HL-60/S4 treated with retinoic acid at 250 ng/mL for 4 days and 3 days (cell line): ENCODE measurements around the gene MAG.

Experiments
- in situ Hi-C: fragments of 300-500 bp; cut with MboI; formaldehyde crosslinking; loops from 2 replicates; pipeline ENCODE4 v1.7.0; 2022; ENCODE audit warnings: low sequenced_read_pairs

Gene MAG, protein sequence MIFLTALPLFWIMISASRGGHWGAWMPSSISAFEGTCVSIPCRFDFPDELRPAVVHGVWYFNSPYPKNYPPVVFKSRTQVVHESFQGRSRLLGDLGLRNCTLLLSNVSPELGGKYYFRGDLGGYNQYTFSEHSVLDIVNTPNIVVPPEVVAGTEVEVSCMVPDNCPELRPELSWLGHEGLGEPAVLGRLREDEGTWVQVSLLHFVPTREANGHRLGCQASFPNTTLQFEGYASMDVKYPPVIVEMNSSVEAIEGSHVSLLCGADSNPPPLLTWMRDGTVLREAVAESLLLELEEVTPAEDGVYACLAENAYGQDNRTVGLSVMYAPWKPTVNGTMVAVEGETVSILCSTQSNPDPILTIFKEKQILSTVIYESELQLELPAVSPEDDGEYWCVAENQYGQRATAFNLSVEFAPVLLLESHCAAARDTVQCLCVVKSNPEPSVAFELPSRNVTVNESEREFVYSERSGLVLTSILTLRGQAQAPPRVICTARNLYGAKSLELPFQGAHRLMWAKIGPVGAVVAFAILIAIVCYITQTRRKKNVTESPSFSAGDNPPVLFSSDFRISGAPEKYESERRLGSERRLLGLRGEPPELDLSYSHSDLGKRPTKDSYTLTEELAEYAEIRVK

DNA sequence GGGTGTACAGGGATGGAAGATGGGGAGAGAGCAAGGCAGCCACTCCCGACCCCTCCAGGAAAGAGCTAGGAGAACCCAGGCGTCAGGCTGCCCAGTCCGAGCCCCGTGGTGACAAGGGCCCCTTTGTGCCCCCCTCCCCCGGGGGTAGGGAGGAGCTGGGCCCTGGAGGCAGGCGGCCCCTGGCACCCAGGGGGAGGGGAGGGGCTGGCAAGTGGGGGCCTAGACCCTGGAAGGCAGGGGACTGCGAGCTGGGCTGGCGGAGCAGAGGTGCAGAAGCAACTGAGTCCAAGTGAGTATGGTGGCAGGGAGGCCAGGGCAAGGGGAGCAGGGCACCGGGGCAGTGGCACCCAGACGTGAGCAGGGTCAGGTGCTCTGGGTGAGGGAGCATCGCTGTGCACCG, at the start of gene MAG:
MAG (plus strand) TSS at position 246 of the 400 bp plus-strand sequence. CDS start 3,248 bp downstream, outside the sequence.
- in situ Hi-C loops = no loop called here

DNA sequence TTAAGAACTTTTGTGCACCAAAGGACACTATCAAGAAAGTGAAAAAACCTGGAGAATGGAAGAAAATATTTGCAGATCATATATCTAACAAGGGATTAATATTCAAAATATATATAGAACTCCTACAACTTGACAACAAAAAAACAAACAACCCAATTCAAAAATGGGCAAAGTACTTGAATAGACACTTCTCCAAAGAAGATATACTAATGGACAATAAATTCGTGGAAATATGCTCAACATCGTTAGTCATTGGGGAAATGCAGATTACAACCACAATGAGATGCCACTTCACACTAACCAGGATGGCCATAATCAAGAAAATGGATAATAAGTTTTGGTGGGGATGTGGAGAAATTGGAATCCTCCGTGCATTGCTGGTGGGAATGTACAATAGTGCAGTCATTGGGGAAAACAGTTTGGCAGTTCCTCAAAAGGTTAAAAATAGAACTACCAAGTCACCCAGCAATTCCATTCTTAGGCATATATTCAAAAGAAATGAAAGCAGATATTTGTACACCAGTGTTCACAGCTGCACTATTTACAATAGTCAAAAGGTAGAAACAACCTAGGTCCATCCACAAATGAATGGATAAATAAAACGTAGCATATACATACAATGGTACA, 45.4 kb upstream of the MAG start:
- in situ Hi-C loops = no loop called here

DNA sequence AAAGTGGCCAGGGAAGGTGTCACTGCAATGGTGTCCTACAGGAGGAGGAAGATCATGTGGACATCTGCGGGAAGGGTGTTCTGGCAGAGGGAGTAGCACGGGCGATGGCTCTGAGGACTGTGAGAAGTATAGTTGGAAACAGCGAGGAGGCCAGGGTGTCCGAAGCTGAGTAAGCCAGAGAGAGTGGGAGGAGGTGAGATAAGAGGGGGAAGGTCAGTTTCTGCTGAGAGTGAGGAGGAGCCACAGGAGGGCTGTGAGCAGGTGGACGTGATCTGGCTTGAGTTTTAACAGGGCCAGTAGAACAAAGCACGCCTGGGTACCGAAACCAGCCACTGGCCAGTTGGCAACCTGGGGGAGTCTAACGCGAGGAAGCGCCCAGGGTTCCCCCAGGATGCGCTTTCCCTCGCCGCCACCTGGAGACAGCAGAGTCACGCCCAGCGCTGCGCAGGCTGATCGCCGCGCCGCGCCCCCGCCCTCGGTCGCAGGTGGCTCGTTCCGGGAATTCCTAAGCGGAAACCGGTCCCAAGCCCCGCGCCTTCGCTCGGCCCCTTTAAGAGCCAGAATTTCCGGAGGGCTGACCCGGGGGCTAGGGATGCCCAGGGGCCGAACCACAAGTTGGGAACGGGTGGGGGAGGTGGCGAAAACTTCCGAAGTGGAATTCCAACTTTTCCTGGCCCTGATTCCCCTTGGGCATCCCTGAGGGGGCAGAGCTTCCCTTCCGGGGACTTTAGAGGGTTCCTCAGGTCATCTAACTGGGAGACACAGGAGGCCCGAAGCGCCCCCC, 44.2 kb upstream of the MAG start:
- in situ Hi-C loops = no loop called here

DNA sequence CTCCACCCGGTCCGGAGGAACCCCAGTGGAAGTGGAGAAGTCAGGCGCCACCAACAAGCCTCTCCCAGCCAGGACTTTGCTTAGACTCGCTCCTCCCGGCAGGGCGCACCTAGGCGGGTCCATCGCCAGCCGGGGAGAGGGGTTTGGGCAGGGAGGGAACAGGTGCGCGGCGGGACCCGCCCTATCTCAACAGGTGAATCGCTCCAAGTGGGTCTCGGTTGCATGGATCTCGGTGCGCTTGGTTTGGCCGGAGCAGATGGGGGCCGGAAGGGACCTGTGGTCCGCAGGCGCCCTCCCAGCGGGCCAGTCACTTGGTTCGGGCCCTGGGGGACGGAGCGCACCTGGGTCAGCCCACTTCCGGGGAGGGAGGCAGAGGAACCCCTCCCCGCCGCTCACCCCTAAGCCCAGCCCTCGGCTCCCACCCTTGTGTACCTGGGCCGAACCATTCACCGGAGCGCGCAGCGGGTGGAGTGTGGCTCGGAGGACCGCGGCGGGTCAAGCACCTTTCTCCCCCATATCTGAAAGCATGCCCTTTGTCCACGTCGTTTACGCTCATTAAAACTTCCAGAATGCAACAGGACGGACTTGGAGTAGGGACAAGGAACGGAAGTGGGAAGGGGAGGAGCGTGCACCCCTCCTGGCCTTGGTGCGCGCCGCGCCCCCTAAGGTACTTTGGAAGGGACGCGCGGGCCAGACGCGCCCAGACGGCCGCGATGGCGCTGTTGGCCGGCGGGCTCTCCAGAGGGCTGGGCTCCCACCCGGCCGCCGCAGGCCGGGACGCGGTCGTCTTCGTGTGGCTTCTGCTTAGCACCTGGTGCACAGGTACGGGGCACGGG, 43.4 kb upstream of the MAG start, which contains the start of gene LSR:
LSR (plus strand) TSS at position 693 of the 836 bp plus-strand sequence; CDS start at position 714, 21 bp downstream.
- in situ Hi-C loops = no loop called here

DNA sequence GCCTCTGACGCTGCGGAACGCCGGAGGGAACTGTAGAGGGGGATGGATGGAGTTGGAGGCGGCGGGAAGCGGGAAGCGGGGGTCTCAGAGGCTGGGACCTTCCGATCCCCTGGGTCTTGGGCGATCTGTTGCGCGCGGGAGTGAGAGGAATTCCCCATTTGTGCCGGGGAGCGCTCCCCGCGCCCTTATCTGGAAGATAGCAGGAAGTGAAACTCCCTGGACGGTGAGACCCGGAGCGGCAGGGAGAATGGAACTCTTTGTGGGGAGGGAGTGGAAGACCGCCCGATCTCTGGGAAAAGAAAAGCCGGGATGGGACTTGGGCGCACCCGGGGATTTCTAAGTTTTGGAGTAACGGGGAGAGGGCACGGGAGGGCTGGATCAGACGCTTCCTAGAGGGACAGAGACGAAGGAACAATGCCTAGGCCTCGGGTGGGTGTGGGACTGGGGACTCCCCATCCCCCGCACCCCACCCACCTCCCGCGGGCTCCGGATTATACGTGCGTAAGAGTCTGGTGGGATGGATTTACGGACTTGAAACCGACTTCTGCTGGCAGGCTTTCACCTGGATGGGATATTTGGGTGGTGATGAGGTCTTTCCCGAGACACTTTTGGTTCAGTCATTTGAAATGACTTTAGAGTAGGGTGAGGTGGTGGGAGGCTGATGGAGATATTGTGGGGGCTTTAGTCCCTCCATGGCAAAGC, 42.7 kb upstream of the MAG start:
- in situ Hi-C loops = no loop called here

DNA sequence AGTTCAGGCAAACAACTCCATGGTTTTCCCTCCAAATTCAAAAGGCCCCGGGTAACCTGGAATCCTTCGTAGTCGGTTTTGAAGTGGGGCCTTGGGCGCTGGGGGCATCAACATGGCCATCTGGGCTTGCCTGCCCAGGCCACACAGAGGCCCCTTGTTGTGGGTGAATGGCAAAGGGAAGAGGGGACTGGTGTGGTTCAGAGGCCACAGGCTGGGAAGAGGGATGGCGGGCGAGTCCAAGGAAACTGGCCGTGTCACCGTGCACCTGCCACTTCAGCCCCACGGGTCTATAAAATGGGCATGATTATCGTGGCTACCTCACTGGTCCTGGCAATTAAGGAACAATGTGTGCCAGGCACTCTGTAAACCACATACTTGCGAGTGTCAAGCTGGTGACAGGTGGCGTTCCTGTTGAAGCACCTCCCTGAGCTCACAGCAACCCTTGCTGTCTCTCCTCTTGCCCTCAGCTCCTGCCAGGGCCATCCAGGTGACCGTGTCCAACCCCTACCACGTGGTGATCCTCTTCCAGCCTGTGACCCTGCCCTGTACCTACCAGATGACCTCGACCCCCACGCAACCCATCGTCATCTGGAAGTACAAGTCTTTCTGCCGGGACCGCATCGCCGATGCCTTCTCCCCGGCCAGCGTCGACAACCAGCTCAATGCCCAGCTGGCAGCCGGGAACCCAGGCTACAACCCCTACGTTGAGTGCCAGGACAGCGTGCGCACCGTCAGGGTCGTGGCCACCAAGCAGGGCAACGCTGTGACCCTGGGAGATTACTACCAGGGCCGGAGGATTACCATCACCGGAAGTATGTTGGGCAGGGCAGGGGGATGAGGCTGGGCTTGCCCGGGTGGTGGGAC, 41.9 kb upstream of the MAG start:
- in situ Hi-C loops = no loop called here

DNA sequence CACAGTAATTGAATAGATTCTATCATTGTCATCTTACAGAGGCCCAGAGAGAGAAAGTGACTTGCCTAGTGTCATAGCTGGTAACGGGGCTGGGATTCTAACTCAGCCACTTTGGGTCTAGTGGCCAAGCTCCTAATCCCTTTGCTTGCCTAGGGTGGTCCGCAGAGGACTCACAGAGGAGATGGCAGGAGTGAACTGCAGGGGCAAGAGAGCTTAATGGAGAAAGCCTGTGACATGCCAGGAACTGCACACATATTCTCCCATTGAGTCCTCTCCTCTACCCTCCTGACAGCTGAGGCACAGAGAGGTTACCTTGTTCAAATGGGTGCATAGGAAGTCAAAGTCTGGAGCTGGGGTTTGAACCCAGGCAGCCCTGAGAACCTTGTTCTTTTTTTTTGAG, 40.5 kb upstream of the MAG start:
- in situ Hi-C loops = no loop called here

DNA sequence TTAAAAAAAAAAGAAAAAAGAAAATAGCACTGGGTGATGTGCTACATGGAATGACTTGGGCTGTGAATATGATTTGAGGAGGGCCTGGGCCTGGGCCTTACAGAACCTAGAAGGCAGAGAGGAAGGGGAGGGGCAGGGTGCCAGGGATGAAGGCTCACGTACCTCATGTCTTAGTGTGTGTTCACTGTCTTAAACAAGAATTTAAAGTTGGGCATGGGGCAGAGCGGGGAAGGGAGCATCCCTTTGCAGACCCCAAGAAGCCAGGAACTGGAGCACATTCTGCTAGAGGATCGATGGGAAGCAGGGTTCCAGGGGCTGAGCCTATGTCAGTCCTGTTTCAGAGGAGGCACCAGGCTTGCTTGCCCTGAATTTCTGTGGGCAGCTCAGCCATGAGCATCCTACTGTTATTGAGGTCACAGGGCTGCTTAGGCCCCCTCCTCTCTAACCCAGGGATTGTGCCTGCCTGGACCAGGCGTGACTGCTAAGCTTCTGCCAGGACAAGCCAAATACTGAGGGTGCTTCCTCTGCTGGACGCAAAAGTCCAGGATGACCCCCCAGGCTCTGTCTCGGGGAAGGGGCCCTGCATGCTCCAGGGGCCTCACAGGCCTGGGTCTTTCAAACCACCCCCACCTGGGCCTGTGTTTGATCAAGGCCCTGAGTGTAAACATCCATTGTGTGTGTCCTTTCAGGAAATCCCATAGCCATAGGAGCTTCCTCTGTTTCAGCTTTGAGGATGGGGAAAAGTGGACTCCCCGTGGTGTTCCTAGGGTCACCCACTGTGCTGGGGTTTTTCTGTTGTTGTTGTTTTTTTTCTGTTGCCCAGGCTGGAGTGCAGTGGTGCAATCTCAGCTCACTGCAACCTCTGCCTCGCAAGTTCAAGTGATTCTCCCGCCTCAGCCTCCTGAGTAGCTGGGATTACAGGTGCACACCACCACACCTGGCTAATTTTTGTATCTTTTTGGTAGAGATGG, 38.4 kb upstream of the MAG start:
- in situ Hi-C loops = no loop called here

DNA sequence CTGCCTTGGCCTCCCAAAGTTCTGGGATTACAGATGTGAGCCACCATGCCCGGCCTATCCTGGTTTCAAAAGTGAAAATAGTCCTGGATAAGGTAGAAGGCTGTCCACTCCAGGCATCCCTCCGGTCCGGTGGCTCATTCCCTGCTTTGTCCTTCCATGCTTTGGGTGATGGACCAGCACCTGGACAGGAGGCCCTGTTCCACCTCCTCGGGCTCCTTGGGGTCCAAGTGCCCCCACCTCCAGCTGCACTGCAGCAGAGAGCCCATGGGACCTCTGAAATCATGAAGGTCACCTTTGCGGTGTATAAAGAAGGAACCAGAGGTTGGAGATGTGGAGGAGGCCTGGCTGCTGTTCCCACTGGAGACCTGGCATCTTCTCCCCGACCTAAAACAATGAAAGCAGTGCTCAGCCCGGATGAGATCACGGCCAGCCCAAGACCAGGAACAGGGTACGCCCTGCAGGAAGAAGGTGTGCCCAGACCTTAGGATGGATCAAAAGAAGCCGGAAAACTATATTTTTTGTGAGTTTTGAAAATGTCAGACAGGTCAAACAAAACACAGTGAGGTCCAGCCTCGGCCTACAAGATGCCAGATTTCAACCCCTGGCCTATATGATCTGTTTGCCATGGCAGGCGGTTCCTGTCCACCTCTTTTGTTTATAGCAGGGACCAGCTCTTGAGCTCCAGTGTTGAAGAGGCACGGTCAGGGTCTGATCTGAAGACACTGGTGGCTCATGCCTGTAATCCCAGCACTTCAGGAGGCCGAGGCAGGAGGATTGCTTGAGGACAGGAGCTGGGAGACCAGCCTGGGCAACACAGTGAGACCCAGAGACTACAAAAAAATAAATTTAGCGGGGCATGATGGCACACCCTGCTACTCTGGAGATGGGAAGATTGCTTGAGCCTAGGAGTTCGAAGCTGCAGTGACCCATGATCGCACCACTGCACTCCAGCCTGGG, 37.3 kb upstream of the MAG start:
- in situ Hi-C loops = no loop called here

DNA sequence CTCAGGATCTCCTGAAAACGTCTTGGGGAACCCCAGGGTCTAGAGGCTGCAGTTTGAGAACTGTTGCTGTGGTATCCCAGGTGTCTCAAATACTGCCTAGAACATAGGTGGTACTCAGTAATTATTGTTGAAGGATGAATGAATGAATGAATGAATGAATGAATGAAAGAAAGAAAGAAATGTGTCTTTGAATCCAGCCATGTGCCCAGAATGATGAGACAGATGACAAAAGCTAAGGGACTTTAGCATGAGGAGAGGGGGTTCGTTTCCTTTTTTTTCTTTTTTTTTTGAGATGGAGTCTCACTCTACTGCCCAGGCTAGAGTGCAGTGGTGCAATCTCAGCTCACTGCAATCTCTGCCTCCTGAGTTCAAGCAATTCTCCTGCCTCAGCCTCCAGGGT, 35.4 kb upstream of the MAG start:
- in situ Hi-C loops = no loop called here

DNA sequence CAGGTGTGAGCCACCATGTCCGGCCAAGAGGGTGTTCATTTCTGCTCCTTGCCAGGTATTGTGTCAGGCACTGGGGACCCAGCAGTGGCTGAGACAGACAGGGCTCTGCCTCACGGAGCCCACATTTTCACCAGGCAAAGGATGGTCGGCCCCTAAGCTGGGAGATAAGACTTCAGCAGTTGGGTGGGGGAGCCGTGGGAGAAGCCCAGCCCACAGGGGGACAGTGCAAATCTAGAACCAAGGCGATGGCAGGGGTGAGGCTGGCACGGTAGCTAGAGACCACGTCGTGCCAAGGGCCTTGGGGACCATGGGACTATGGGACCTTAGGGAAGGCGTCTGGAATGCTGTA, 34.9 kb upstream of the MAG start:
- in situ Hi-C loops = no loop called here

DNA sequence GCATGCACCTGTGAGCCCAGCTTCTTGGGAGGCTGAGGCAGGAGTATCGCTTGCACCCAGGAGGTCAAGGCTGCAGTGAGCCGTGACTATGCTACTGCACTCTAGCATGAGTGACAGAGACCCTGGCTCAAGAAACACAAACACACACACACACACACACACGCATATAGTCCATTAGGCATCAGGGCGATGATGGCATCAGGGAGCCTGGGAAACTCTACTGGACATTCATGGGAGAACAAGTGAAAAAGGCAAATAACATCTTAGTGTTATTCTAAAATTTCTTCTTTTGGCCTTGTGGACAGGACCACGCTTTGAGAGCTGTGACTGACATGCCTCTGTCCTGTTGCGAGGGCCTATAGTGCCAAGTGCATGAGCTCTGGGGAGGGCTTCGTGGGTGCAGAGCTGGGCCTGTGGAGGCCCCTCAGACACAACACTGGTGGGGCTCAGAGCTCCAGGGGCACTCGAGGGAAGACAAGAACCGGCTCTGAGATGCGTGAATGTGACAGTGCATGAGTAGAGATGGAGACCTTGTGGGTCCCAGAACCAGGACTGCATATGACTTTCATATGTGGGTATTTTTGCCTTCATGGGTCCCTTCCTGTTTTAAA, 31.2 kb upstream of the MAG start:
- in situ Hi-C loops = no loop called here

DNA sequence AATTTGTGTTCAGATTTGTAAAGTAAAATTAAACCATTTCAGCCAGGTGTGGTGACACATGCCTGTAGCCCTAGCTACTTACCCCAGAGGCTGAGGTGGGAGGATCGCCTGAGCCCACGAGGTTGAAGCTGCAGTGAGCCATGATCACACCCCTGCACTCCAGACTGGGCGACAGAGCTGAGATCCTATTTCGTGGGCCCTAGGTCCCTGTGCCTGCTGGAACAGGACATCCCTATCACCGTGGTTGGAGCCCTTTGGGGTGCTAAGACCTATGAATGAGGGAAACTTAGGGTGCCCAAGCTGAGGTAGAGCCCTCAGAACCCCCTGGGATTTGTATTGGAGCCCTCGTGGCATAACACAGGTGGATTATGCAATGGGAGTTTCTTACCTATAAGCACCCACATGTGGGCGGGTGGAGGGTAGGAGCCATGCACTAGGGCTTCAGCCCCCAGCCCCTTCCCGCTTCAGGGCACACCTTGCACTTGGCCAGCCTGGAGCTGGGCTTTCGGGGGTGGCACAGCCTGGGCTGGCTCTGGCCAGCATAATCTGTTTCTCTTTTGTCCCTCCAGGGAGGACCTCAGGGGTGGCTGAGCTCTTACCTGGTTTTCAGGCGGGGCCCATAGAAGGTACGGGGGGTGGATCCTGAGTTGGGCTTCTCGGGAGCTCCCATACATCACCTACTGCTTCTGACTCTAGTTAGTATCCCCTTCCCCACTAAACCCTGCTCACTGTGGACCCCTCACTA, 30.4 kb upstream of the MAG start:
- in situ Hi-C loops = no loop called here

DNA sequence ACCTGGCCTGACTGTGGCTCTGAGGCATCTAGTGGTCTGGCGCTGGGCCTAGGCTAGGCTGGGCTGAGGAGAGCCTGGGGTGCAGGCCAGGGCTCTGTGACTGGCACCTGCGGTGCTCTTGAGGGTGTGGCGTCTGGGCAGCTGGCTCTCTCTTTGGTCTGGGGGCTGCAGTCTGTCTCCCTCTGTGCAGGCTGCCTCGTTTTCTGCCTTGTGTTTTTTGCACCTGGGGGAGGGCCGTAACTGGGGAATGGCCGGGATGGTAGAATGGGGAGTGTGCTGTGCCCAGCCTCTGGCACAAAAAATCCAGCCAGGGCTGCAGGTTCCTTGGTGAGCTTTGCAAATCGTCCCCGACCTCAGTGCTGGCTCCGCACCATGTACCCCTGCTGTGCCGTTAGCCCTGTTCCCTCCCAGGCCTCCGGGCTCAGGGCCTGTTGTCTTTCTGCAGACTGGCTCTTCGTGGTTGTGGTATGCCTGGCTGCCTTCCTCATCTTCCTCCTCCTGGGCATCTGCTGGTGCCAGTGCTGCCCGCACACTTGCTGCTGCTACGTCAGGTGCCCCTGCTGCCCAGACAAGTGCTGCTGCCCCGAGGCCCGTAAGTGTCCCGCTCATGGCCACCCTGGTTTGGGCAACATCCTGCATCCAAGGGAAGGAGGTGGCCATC, 29.7 kb upstream of the MAG start:
- in situ Hi-C loops = no loop called here
